Vagina (tissue), 2 donors: ENCODE results near the gene PI4KB. TPM values are rescaled to one million over a fixed set of nuclear protein-coding genes. Genes with fewer than 3 reads are reported as not detected.

ENCODE experiments used
- DNase-seq, 2 donors: peaks; one replicate each; pipeline ENCODE4 v3.0.0-alpha.2; 2017; ENCODE audit errors: extremely low spot score in 2 of 2
- H3K27ac ChIP-seq: fragments of 200-600 bp; sonication (generic); one replicate; pipeline ENCODE4 v1.5.1; 2019
- H3K27me3 ChIP-seq: fragments of 200-600 bp; sonication (generic); one replicate; pipeline ENCODE4 v1.5.1; 2019
- H3K36me3 ChIP-seq, 2 donors: fragments of 200-600 bp; sonication (generic); one replicate each; pipeline ENCODE4 v1.5.1; 2017 to 2019
- H3K4me1 ChIP-seq: fragments of 200-600 bp; sonication (generic); one replicate; pipeline ENCODE4 v1.5.1; 2019
- H3K4me3 ChIP-seq, 2 donors: fragments of 200-600 bp; sonication (generic); 1 replicate in 1 of 2; 2 replicates in 1 of 2; pipeline ENCODE4 v1.5.1; 2016 to 2019
- H3K9me3 ChIP-seq: fragments of 200-600 bp; sonication (generic); one replicate; pipeline ENCODE4 v1.5.1; 2019
- POLR2A ChIP-seq, 2 donors: fragments of 450-650 bp; IDR thresholded peaks; one replicate each; pipeline ENCODE4 v1.6.1; 2017; ENCODE audit warnings: antibody characterized with exemption in 2 of 2, mild to moderate bottlenecking in 2 of 2, moderate library complexity in 2 of 2
- POLR2AphosphoS5 ChIP-seq, 2 donors: sonication (generic); formaldehyde crosslinking; IDR thresholded peaks; one replicate each; pipeline ENCODE4 v1.9.0; 2017; ENCODE audit warnings: antibody characterized with exemption in 2 of 2, mild to moderate bottlenecking in 2 of 2, low read depth in 1 of 2; ENCODE audit not compliant: insufficient read depth in 1 of 2
- intact Hi-C: fragments of 100-400 bp; cut with DNase I; formaldehyde crosslinking; loops from one replicate; pipeline ENCODE4 v1.15.1; 2023
- total RNA-seq: library from RNA; depleted of rRNA; stranded (reverse); fragments of >200 nt; gene quantifications from one replicate; pipeline ENCODE4 v1.2.3, GENCODE V29; 2016
- TF ChIP-seq, protein P1 (sequence below), 3 experiments: fragments of 450-650 bp in 2 of 3; fragments of 200-600 bp in 1 of 3; sonication (generic) in 1 of 3; IDR thresholded peaks; one replicate each; pipeline ENCODE4 v1.5.1; 2017 to 2019; ENCODE audit warnings: antibody characterized with exemption in 3 of 3, mild to moderate bottlenecking in 2 of 3, moderate library complexity in 2 of 3

Gene PI4KB
- total RNA-seq, 1 donor from 2014 or later, result 69.0 TPM

DNA sequence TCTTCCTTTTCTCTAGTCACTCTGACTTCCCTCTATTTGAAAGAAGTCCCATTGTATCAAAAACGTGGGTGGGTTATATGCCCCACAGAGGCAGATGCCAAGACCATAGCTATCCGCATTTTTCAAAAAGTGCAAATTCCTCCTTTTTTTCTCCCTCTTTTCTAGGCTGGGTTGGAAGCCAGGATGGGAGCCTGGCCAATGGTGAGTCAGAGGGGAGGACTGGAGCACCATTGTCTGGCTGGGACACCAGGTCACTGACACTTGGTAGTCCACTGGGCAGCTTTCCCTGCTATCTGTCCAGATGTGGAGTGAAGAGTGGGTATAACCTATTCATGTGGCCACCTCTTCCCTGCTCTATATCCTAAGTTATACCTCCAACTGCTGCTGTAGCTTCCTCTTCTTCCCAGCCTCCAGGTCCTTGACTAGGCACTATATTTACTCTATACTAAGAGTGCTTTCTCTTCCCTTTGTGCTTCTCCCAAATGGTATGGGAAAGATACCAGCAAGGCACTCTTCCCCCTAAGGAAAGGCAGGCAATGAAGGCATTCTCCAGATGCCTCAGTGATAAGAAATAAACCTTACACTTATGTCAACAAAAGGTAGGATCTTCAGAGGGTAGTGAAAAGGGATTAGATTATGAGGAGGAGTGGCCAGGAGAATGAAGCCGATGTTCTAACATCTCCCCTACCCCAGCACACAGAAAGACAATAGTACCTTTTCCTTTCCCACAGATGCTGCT lies 12.9 kb downstream of the PI4KB start:
- Histone ChIP-seq H3K36me3 (peaks cover 0 to 31% of the 10 kb centered on the region in 2 donors), H3K4me3 (no peak overlapping the region), H3K27me3 (no peaks in the 10 kb centered on the region), H3K27ac (peak overlapping the region; percentile 88), H3K9me3 (no peaks in the 10 kb centered on the region), H3K4me1 (peaks cover 65% of the 10 kb centered on the region)
- DNase-seq, result no peak
- no peak for TF ChIP-seq POLR2A (IDR thresholded peaks at IDR 0.05)
- TF ChIP-seq POLR2AphosphoS5 (IDR thresholded peaks at IDR 0.05; ENCODE audit: insufficient read depth in 1 of 2, low read depth in 1 of 2), result peak in 1 of 2 donors; percentile 22
- TF ChIP-seq, protein P1, sequence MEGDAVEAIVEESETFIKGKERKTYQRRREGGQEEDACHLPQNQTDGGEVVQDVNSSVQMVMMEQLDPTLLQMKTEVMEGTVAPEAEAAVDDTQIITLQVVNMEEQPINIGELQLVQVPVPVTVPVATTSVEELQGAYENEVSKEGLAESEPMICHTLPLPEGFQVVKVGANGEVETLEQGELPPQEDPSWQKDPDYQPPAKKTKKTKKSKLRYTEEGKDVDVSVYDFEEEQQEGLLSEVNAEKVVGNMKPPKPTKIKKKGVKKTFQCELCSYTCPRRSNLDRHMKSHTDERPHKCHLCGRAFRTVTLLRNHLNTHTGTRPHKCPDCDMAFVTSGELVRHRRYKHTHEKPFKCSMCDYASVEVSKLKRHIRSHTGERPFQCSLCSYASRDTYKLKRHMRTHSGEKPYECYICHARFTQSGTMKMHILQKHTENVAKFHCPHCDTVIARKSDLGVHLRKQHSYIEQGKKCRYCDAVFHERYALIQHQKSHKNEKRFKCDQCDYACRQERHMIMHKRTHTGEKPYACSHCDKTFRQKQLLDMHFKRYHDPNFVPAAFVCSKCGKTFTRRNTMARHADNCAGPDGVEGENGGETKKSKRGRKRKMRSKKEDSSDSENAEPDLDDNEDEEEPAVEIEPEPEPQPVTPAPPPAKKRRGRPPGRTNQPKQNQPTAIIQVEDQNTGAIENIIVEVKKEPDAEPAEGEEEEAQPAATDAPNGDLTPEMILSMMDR (IDR thresholded peaks at IDR 0.05), result no peak
- intact Hi-C loops, result no loop called here

DNA sequence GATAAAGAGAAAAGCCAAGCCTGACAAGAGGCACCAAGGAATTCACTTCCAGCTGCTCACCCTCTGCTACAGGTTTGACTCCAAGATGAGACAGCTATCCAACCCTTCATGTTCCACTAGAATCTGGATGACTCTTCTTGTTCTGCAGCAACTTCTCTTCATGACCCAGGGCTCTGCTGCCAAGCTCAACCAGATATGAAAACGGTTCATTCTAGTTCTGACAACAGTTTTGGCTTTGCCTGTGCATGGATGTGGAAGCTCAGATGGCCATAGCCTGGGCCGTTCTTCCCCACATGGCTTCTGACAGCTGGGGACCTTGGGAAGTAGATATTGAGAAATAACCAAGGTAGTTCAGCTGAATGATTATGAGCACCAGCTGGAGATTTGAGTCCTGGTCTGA lies 13.7 kb downstream of the PI4KB start:
- TF ChIP-seq POLR2A (IDR thresholded peaks at IDR 0.05), result no peak
- no peak for TF ChIP-seq POLR2AphosphoS5 (IDR thresholded peaks at IDR 0.05; ENCODE audit: insufficient read depth in 1 of 2, low read depth in 1 of 2)
- TF ChIP-seq, protein P1 (IDR thresholded peaks at IDR 0.05), result no peak
- H3K4me3 ChIP-seq, result no peak overlapping the region
- no peak for DNase-seq
- no peaks in the 10 kb centered on the region for H3K9me3 ChIP-seq
- H3K27ac ChIP-seq, result peak overlapping the region; percentile 88
- no peaks in the 10 kb centered on the region for H3K27me3 ChIP-seq
- H3K36me3 ChIP-seq, result peaks cover 0 to 39% of the 10 kb centered on the region in 2 donors
- intact Hi-C loops, result no loop called here
- H3K4me1 ChIP-seq, result peaks cover 63% of the 10 kb centered on the region

DNA sequence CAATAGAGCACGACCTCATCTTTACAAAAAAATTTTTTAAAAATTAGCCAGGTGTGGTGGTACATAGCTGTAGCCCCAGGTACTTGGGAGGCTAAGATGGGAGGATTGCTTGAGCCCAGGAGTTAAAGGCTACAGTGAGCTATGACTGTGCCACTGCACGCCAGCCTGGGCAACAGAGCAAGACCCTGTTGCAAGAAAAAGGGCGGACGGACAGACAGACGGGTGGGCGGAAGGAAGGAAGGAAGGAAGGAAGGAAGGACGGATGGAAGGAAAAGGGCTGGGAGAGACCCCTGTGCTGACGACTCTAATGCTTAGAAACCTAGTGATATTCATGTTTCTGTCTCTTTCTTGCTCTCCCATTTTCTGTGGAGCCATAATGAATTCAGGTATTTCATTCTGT lies 14.4 kb downstream of the PI4KB start:
- TF ChIP-seq POLR2AphosphoS5 (IDR thresholded peaks at IDR 0.05; ENCODE audit: insufficient read depth in 1 of 2, low read depth in 1 of 2) (no peak), POLR2A (IDR thresholded peaks at IDR 0.05) (no peak)
- TF ChIP-seq, protein P1 (IDR thresholded peaks at IDR 0.05), result no peak
- DNase-seq, result no peak
- no peaks in the 10 kb centered on the region for H3K9me3 ChIP-seq
- H3K4me3 ChIP-seq, result no peak overlapping the region
- peaks cover 0 to 46% of the 10 kb centered on the region in 2 donors for H3K36me3 ChIP-seq
- H3K27ac ChIP-seq, result peak overlapping the region; percentile 88
- intact Hi-C loops, result no loop called here
- no peaks in the 10 kb centered on the region for H3K27me3 ChIP-seq
- H3K4me1 ChIP-seq, result peaks cover 63% of the 10 kb centered on the region

DNA sequence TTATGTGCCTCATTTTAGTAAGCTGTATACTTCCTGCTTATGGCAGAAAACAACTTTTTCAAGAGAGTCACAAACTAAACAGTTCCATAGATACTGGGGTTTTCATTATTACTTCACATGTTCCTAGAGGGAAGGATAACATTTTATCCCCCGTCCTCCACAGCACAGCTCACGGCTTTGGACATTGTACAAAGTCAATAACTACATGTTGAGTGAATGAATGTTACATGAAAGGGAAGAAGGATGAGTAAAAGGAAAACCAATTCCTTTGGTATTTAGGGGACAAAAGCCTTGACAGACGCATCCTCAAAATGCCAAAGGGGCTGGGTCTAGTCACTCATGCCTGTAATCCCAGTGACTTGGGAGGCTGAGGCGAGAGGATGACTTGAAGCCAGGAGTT lies 14.8 kb downstream of the PI4KB start:
- Histone ChIP-seq H3K27ac (peak overlapping the region; percentile 88), H3K4me1 (peaks cover 63% of the 10 kb centered on the region)

More for the DNA sequence above, 14.8 kb downstream of the PI4KB start:
- Histone ChIP-seq H3K4me3 (no peak overlapping the region), H3K27me3 (no peaks in the 10 kb centered on the region), H3K36me3 (peaks cover 0 to 50% of the 10 kb centered on the region in 2 donors), H3K9me3 (no peaks in the 10 kb centered on the region)
- no peak for DNase-seq
- intact Hi-C loops, result no loop called here
- TF ChIP-seq POLR2AphosphoS5 (IDR thresholded peaks at IDR 0.05; ENCODE audit: insufficient read depth in 1 of 2, low read depth in 1 of 2) (no peak), POLR2A (IDR thresholded peaks at IDR 0.05) (no peak)
- TF ChIP-seq, protein P1 (IDR thresholded peaks at IDR 0.05), result no peak
